ENCODE data around the gene HINFP.
"Not testable (repeated sequence)": the region's sequence is repeated elsewhere in the genome, so short reads cannot be mapped to it uniquely, and the experiment has no call there.

Gene HINFP

DNA sequence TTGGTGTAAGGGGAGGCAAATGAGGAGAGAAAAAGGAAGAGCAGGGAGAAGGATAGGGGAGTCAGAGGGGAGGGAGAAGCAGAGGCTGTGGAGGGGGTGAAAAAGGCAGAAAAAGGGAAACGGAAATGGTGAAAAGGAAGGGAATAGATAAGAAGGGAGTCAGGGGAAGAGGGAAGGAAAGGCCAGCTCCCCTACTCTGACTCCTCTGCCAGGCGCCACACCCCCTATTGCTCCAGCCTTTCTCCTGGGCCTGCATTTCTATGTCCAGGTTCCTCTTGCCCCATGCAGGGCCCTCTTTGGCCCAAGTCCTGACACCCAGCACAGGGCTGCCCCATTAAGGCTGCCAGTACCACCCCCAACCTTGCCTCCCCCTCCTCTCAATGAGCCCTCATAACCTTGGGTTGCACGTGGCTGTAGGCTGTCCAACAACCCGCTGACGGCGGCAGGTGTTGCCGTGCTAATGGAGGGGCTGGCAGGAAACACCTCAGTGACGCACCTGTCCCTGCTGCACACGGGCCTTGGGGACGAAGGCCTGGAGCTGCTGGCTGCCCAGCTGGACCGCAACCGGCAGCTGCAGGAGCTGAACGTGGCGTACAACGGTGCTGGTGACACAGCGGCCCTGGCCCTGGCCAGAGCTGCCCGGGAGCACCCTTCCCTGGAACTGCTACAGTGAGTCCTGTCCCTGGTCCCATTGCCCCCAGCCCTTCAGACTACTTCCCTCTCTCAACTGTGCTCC, 60.5 kb downstream of the HINFP start:
- in situ Hi-C loops (cut with HindIII; ENCODE audit: low sequenced_read_pairs), result no loop called here

DNA sequence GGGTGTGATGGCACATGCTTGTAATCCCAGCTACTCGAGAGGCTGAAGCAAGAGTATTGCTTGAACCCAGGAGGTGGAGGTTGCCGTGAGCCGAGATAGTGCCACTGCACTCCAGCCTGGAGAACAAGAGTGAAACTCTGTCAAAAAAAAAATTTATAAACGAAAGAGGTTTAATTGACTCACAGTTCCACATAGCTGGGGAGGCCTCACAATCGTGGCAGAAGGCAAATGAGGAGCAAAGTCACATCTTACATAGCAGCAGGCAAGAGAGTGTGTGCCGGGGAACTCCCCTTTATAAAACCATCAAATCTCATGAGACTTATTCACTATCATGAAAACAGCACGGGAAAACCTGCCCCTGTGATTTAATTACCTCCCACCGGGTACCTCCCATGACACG, 63.0 kb downstream of the HINFP start:
- in situ Hi-C loops (cut with HindIII; ENCODE audit: low sequenced_read_pairs), result not testable (repeated sequence)

All from endothelial cell of hepatic sinusoid (primary cell).